Cardiac fibroblast (primary cell): Measurements from ENCODE around the gene SYT7.

Experiments used
- DNase-seq, 2 donors: peaks; one replicate each; pipeline versions ENCODE4 v3.0.0 to v3.0.0-alpha.2; 2010; ENCODE audit warnings: low read depth in 2 of 2
- H3K4me3 ChIP-seq, 2 donors: replicated peaks in 1 of 2; 1 replicate in 1 of 2; 2 replicates in 1 of 2; pipeline ENCODE4 v1.5.1; 2011; ENCODE audit warnings: low read depth in 2 of 2, low read length in 2 of 2, mild to moderate bottlenecking in 2 of 2, moderate library complexity in 1 of 2
- TF ChIP-seq, protein P1 (sequence below): IDR thresholded peaks from one replicate; pipeline ENCODE4 v1.5.1; 2011; ENCODE audit warnings: low read depth, mild to moderate bottlenecking, low read length, inconsistent platforms

The SYT7 gene

DNA sequence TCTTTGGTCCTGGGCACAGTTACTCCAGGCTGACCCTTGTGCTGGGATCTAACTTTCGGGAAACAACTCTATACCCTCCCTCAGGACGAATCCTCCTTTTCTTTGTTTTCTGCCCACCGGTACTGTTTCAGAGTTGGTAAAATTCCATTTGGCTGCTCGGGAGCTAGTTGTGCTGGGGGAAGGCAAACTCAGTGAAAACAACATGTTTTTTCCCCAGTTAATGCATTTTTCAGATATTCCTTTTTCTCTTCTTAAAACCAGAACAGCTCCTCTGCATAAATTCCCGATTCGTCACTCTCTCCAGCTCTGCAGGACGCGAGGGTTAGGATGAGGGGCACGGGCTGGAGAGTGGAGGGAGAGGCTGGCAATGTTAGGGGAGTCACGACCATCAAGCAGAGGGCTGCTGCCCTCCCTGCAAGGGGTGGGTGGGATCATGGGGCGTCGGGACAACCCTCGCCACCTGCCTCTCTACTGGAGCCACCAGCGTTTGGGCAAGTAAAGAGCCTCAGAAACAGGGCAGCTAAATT is 41.0 kb downstream of the SYT7 start:
- no peak for DNase-seq

DNA sequence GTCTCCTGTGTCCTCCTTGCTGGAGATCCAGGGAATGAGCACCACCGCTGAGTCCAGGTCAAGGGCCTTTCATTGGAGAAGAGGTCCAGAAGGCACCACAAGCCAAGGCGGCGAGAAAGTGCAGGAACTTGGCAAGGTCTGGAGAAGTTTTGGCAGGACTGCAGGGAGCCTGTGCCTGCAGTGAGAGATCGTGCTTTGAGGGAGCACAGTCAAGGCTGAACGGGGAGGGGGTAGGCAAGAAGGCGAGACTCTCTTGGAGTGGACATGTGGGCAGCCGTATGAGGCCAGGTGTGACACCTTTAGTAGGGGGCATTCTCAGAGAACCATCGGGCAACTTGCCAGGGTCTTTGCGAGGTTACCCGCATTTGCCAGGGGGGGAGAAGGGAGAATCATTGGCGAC is 41.9 kb downstream of the SYT7 start:
- peak in 1 of 2 donors; percentile 17 for DNase-seq
- no peak overlapping the region for H3K4me3 ChIP-seq
- TF ChIP-seq, protein P1, sequence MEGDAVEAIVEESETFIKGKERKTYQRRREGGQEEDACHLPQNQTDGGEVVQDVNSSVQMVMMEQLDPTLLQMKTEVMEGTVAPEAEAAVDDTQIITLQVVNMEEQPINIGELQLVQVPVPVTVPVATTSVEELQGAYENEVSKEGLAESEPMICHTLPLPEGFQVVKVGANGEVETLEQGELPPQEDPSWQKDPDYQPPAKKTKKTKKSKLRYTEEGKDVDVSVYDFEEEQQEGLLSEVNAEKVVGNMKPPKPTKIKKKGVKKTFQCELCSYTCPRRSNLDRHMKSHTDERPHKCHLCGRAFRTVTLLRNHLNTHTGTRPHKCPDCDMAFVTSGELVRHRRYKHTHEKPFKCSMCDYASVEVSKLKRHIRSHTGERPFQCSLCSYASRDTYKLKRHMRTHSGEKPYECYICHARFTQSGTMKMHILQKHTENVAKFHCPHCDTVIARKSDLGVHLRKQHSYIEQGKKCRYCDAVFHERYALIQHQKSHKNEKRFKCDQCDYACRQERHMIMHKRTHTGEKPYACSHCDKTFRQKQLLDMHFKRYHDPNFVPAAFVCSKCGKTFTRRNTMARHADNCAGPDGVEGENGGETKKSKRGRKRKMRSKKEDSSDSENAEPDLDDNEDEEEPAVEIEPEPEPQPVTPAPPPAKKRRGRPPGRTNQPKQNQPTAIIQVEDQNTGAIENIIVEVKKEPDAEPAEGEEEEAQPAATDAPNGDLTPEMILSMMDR = no peak

More for the DNA sequence above, 41.0 kb downstream of the SYT7 start:
- no peak overlapping the region for H3K4me3 ChIP-seq
- TF ChIP-seq, protein P1 = no peak

DNA sequence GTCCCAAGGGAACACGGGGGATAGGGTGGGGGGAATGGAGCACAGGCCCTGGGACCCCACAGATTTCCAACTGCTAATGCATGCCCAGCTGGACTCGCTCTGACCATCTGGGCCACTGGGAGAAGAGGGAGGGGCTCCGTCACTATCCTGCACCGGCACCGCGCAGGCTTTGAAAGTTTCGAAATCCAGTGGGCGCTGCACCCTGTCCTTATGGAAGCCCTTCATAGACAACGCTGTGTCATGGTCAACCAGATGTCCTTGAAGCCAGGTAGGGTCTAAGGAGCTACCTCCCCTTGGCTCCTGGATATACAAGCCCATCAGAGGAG is 42.3 kb downstream of the SYT7 start:
- no peak overlapping the region for H3K4me3 ChIP-seq
- DNase-seq = no peak
- TF ChIP-seq, protein P1 = no peak

DNA sequence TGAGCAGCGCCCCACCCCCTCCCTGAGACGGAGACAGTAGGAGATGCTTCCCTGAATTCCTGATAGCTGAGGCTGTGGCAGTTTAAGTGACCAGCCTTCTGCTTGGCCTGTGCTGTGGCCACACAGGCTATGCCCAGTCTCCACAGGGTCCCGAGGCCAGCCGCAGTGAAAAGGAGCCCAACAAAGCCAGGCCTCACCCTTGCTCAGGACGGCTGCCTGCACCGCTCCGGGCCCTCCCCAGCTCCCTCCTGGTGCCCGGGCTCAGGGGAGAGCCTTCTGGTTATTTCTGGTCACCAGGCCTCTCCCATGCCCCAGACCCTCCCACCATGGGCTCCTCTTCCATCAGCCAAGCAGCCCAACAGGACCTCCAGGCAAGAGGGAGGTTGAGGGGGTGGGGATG is 43.5 kb downstream of the SYT7 start:
- no peak overlapping the region for H3K4me3 ChIP-seq
- DNase-seq = no peak
- TF ChIP-seq, protein P1 = no peak

DNA sequence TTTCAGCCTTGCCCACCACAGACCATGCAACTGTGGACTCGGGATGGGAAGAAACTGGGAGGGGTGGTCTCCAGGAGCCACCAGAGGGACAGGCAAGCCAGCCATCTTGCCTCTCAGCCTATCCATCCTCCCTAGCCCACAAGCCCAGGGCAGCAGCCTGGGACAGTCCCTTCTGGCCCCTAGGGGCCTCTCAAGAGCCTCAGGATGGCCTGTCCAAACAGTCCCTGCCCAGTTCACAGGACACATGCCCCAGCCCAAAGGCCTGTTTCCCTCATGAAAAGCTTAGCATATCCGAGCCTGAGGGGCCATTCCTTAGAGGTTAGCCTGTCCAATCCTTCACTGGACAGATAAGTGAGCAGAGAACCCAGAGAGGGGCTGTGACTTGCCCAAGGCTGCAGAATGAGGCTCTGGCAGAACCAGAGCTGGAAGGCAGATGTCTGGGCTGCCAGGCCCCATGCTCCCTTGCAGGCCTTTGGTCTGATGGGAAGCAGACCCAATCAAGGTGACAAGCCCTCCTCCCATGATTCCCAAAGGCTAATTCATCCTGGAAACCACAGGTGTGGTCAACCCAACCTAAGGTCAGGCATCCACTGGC is 44.1 kb downstream of the SYT7 start:
- DNase-seq = no peak
- no peak overlapping the region for H3K4me3 ChIP-seq
- TF ChIP-seq, protein P1 = no peak

DNA sequence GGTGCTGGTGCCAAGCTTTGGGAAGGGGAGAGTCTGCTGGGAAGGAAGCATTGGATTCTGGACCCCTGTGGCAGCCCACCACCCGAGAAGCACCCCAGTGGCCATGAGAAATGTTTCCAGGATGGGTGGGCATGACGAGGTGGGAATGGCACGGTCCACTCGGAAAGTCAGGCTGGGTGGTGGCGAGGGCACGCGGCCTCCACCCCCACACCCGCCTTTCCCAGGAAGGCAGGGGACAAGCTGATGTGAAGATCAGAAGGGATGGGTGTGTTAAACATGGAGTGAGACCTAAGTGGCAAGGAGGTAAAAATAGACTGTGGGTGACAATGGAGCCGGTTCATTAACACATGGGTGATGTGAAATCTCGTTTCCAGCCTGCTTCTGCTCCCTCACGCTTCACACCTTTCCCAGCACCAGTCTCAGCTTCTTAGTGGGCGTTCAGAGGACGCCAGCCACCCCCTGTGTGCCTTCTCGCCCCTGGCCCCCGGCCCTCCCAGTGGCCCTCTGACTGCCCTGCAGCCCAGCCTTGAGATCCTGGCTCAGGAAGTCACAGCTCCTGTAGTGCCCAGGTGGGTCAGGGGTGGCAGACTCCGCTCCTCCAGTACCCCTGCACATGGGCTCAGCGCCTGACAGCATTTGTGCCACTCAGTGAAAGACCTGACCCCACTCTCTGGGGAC is 44.7 kb downstream of the SYT7 start:
- no peak overlapping the region for H3K4me3 ChIP-seq
- DNase-seq = no peak
- TF ChIP-seq, protein P1 = no peak
